ENCODE data around the gene PRSS8.
A peak's percentile ranks its signal among the peaks of the same experiment; 100 is the strongest.

Gene PRSS8

DNA sequence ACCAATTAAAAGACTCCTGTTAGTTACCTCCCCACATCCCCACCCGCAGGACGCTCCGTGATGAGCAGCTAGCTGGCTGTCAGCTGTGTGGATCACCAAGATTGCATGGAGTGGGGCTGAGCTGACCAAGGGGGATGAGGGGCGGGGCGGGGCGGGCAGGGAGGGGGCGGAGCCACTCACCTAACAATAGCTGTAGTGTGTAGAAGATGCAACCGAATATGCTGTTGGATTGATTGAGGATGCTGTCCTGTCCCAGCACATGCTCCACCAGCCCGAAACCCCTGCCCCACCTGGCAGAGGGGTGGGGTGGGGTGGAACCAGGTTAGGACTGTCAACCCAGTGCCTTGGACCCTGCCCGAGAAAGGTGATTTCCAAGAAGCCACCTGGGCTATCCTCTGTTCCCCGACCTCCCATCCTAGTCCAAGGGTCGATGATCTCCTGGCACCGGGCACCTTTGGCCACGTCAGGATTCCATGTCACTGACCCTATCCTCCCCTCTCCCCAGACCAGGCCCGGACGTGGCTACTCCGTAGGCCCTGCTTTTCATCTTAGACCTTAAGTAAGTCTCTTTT is 42.3 kb downstream of the PRSS8 start:
- peak; percentile 61 for DNase-seq (ENCODE audit: low read depth)
- peaks cover 26% of the 10 kb centered on the region for H3K4me1 ChIP-seq (ENCODE audit: control insufficient read depth, insufficient read depth, low read length)
- peak overlapping the region; percentile 88 for H3K4me3 ChIP-seq (ENCODE audit: low read length)
- no peaks in the 10 kb centered on the region for H3K27me3 ChIP-seq (replicated peaks; ENCODE audit: control insufficient read depth, insufficient read depth, low read length)
- H3K9ac ChIP-seq (ENCODE audit: low read length) = peak overlapping the region; percentile 92
- no peaks in the 10 kb centered on the region for H3K9me3 ChIP-seq (ENCODE audit: control insufficient read depth, low read length)
- peaks cover 14% of the 10 kb centered on the region for H3K36me3 ChIP-seq (ENCODE audit: control insufficient read depth, insufficient read depth, low read length, severe bottlenecking)

DNA sequence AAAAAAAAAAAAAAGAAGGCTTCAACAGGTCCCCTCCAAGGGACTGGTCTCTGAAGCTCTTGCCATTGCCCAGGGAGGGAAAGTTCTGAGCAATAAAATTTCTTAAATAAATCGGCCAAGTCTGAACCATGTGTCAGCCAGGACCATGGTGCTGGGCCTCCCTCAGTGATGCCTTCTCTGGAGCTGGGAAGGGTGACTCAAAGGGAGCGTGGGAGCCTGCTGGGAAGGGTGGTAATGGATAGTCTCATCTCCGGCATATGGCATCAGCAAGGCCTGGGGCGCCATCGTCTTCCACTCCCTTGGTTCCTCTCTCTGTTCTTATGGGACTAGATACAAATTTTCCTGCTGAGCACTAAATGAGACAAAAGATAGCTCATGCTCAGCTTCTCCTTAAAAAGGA is 43.2 kb downstream of the PRSS8 start:
- Histone ChIP-seq H3K36me3 (ENCODE audit: control insufficient read depth, insufficient read depth, low read length, severe bottlenecking) (peaks cover 14% of the 10 kb centered on the region), H3K9me3 (ENCODE audit: control insufficient read depth, low read length) (no peaks in the 10 kb centered on the region), H3K4me1 (ENCODE audit: control insufficient read depth, insufficient read depth, low read length) (peaks cover 26% of the 10 kb centered on the region), H3K9ac (ENCODE audit: low read length) (peak overlapping the region; percentile 23), H3K27me3 (replicated peaks; ENCODE audit: control insufficient read depth, insufficient read depth, low read length) (no peaks in the 10 kb centered on the region), H3K4me3 (ENCODE audit: low read length) (no peak overlapping the region)
- DNase-seq (ENCODE audit: low read depth) = no peak

DNA sequence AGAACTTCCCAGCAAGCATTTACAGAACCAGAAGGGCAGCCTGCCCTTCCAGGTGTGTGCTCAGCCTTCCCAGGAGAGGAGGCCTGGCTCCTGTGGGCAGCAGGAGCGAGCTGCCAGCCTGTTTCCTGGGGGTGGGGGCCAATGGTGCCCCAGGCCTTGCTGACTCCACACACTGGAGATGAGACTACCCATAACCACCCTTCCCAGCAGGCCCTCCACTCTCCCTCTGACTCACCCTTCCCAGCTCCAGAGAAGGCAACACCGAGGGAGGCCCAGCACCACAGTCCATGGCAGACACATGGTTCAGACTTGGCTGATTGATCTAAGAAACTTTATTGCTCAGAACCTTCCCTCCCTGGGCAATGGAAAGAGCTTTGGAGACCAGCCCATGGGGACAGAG is 45.0 kb downstream of the PRSS8 start:
- Histone ChIP-seq H3K36me3 (ENCODE audit: control insufficient read depth, insufficient read depth, low read length, severe bottlenecking) (peaks cover 14% of the 10 kb centered on the region), H3K4me1 (ENCODE audit: control insufficient read depth, insufficient read depth, low read length) (peaks cover 23% of the 10 kb centered on the region), H3K9ac (ENCODE audit: low read length) (peak overlapping the region; percentile 22), H3K9me3 (ENCODE audit: control insufficient read depth, low read length) (no peaks in the 10 kb centered on the region), H3K4me3 (ENCODE audit: low read length) (no peak overlapping the region), H3K27me3 (replicated peaks; ENCODE audit: control insufficient read depth, insufficient read depth, low read length) (no peaks in the 10 kb centered on the region)
- DNase-seq (ENCODE audit: low read depth) = peak; percentile 14

DNA sequence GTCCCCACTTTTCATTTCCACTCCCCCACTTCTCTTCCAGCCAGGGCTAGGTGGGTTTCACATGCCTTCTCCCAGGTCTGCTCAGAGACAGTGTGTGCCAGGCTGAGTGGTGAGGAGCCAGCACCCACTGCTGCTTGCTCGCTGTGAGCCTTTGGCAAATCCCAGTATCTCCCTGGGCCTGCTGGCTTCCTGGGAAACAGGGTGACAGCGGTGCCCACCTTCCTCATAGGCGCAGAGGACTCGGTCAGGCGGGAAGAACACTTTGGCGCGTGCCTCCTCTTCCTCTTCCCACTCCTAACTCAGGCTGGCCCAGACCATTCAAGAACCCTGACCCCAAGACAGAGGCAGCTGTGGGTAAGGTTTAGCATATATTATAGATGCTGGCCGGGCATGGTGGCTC is 46.3 kb downstream of the PRSS8 start:
- H3K9me3 ChIP-seq (ENCODE audit: control insufficient read depth, low read length) = no peaks in the 10 kb centered on the region
- no peaks in the 10 kb centered on the region for H3K27me3 ChIP-seq (replicated peaks; ENCODE audit: control insufficient read depth, insufficient read depth, low read length)
- H3K9ac ChIP-seq (ENCODE audit: low read length) = no peak overlapping the region
- peaks cover 18% of the 10 kb centered on the region for H3K36me3 ChIP-seq (ENCODE audit: control insufficient read depth, insufficient read depth, low read length, severe bottlenecking)
- no peak overlapping the region for H3K4me3 ChIP-seq (ENCODE audit: low read length)
- H3K4me1 ChIP-seq (ENCODE audit: control insufficient read depth, insufficient read depth, low read length) = peaks cover 18% of the 10 kb centered on the region
- DNase-seq (ENCODE audit: low read depth) = no peak

DNA sequence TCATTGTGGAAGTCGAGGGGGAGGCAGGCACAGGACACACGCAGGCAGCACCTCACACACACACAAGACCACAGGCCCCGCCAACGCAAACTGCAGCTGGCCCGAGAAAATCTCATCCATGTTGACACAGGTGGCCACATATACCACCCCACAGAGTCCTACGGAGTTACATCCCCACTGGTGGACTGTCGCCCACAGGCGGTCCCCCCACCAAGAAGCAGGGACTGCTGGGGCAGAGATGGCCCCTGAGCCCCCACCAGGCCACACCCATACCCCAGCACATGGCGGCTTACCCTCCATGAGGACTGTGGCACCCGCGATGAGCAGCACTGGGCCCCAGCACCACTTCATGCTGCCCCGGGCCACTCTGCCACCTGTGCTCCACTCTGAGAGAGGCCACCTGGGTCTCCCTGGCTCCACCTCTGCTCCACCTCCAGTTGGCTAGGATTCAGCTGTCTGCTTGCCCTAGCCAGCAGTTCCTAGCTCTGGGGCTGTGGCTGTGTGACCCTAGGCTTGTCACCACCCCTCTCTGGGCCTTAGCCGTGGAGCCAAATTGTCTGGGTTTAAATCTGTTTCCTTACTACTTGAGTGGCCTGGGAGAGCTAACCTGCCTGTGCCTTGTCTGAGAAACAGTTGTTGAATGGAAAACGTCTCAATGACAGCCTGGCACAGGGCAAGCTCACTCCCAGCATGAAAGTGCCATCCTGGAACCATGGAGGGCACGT is 46.9 kb downstream of the PRSS8 start, which contains the start of gene PRSS53:
TSS of gene PRSS53 (minus strand) at position 485 of the 725 bp plus-strand sequence. CDS start at position 351, 134 bp downstream.
- DNase-seq (ENCODE audit: low read depth) = no peak
- Histone ChIP-seq H3K4me3 (ENCODE audit: low read length) (no peak within 1 kb of the TSS), H3K9ac (ENCODE audit: low read length) (no peak within 1 kb of the TSS), H3K27me3 (replicated peaks; ENCODE audit: control insufficient read depth, insufficient read depth, low read length) (no peaks in the 10 kb centered on the region), H3K4me1 (ENCODE audit: control insufficient read depth, insufficient read depth, low read length) (peaks cover 14% of the 10 kb centered on the region), H3K36me3 (ENCODE audit: control insufficient read depth, insufficient read depth, low read length, severe bottlenecking) (peaks cover 23% of the 10 kb centered on the region), H3K9me3 (ENCODE audit: control insufficient read depth, low read length) (no peaks in the 10 kb centered on the region)

DNA sequence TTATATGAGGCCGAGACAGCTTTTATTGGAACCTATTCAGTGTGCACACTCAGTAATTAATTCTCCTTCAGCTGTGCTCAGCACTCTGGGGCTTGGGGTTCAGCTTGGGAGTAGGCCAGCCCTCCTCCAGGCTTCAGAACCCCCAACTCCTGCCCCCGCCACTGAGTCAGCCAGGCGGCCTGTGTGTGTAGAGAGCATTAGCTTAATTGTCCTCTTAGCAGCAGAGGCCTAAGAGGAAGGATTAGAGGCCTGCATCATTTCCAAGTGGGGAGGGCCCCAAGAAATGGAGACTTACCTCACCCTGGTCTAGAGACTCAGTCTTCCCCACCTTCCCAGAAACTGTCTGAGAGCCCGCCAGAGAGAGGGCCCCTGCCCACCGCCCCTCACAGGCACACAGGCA is 47.6 kb downstream of the PRSS8 start:
- Histone ChIP-seq H3K9me3 (ENCODE audit: control insufficient read depth, low read length) (no peaks in the 10 kb centered on the region), H3K4me3 (ENCODE audit: low read length) (no peak overlapping the region), H3K4me1 (ENCODE audit: control insufficient read depth, insufficient read depth, low read length) (peaks cover 16% of the 10 kb centered on the region), H3K9ac (ENCODE audit: low read length) (no peak overlapping the region), H3K27me3 (replicated peaks; ENCODE audit: control insufficient read depth, insufficient read depth, low read length) (no peaks in the 10 kb centered on the region), H3K36me3 (ENCODE audit: control insufficient read depth, insufficient read depth, low read length, severe bottlenecking) (peaks cover 23% of the 10 kb centered on the region)
- DNase-seq (ENCODE audit: low read depth) = no peak

DNA sequence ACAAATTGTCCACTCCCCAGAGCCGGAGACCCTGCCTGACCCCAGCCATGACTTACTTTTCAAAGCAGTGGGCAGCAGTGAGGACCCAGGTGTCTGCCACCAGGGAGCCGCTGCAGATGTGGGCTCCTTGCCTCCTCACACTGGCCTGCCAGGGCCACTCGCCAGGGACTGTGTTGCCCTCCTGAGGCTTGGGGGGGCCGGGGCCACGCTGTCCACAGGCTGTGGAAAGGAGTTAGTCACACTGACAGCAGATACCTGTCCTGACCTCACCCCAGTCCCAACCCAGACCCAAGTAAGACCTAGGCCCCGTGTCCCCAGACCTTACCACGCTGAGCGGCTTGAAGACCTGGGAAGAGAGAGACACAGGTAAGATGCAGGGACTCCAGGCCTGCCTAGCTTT is 48.0 kb downstream of the PRSS8 start:
- no peak overlapping the region for H3K4me3 ChIP-seq (ENCODE audit: low read length)
- H3K9ac ChIP-seq (ENCODE audit: low read length) = no peak overlapping the region
- peaks cover 23% of the 10 kb centered on the region for H3K36me3 ChIP-seq (ENCODE audit: control insufficient read depth, insufficient read depth, low read length, severe bottlenecking)
- H3K4me1 ChIP-seq (ENCODE audit: control insufficient read depth, insufficient read depth, low read length) = peaks cover 16% of the 10 kb centered on the region
- no peaks in the 10 kb centered on the region for H3K27me3 ChIP-seq (replicated peaks; ENCODE audit: control insufficient read depth, insufficient read depth, low read length)
- no peaks in the 10 kb centered on the region for H3K9me3 ChIP-seq (ENCODE audit: control insufficient read depth, low read length)
- DNase-seq (ENCODE audit: low read depth) = no peak

DNA sequence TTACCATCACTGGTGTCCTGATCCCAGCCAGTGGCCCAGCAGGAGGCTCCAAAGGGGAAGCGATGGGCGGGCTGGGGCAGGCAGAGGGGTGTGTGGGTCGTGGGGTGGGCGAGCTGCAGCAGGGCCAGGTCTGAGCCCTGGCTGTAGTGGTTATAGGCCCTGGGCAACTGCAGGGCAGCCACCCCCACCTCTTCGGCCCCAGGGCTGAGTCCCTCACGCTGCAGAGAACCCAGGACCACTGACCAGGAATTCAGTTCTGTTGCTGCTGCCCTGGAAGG is 49.0 kb downstream of the PRSS8 start:
- DNase-seq (ENCODE audit: low read depth) = no peak
- Histone ChIP-seq H3K9ac (ENCODE audit: low read length) (no peak overlapping the region), H3K4me1 (ENCODE audit: control insufficient read depth, insufficient read depth, low read length) (peaks cover 17% of the 10 kb centered on the region), H3K4me3 (ENCODE audit: low read length) (no peak overlapping the region), H3K36me3 (ENCODE audit: control insufficient read depth, insufficient read depth, low read length, severe bottlenecking) (peaks cover 23% of the 10 kb centered on the region), H3K9me3 (ENCODE audit: control insufficient read depth, low read length) (no peaks in the 10 kb centered on the region), H3K27me3 (replicated peaks; ENCODE audit: control insufficient read depth, insufficient read depth, low read length) (no peaks in the 10 kb centered on the region)

DNA sequence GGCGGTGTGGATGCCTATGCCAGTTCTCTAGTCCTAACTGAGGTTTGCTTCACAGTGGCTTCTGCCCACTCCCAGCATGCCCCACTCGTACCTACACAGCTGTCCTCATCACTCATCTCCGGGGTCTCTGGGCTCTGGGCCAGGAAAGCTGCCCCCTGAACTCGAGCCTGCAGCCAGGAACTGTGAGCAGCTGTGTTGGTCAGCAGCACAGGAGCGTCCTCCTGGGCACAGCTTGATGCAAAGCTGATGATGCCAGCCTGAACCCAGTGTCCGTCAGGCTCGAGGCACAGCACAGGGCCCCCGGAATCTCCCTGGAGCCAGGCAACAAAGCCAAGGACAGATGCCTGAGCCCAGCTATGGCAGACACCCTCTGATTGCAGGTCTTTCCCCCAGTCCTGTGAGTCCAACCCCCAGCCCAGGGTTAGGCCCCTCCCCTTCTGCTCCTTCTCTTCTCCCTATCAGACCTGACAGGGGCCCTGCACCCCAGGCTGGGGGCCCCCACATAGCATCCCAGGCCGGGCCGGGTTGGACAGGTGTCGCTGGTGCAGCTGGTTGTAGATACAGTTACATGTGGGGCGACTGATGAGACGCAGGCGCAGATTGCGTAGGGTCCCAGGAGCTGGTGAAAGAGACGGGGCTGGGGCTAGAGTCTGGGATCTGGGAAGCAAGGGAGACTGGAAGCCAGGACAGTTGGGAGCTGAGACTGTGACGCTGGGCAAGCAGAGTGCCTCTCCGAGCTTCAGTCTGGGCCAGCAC is 49.5 kb downstream of the PRSS8 start:
- Histone ChIP-seq H3K27me3 (replicated peaks; ENCODE audit: control insufficient read depth, insufficient read depth, low read length) (no peaks in the 10 kb centered on the region), H3K4me1 (ENCODE audit: control insufficient read depth, insufficient read depth, low read length) (peaks cover 17% of the 10 kb centered on the region), H3K9me3 (ENCODE audit: control insufficient read depth, low read length) (no peaks in the 10 kb centered on the region), H3K36me3 (ENCODE audit: control insufficient read depth, insufficient read depth, low read length, severe bottlenecking) (peaks cover 21% of the 10 kb centered on the region), H3K9ac (ENCODE audit: low read length) (no peak overlapping the region), H3K4me3 (ENCODE audit: low read length) (no peak overlapping the region)
- no peak for DNase-seq (ENCODE audit: low read depth)

DNA sequence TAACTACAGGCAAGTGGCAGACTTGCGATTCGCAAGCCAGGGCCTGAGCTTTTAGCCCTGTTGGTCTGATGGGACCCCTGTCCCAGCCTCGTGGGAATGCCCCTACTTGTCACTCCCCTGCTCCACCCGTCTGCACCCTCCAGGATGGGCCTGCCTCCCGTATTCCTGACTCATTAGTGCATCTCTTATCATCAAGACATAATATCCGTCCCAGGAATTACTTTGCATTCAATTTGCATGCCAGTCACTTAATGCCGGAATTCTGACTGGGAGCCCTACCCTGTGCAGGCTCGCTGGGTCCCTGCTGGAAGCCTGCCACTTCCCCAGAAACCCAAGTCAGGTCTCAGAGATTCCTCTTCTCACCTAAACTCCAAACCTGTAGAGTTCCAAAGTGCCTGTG is 50.1 kb downstream of the PRSS8 start:
- DNase-seq (ENCODE audit: low read depth) = no peak
- H3K4me1 ChIP-seq (ENCODE audit: control insufficient read depth, insufficient read depth, low read length) = peaks cover 13% of the 10 kb centered on the region
- no peaks in the 10 kb centered on the region for H3K27me3 ChIP-seq (replicated peaks; ENCODE audit: control insufficient read depth, insufficient read depth, low read length)
- no peaks in the 10 kb centered on the region for H3K9me3 ChIP-seq (ENCODE audit: control insufficient read depth, low read length)
- no peak overlapping the region for H3K4me3 ChIP-seq (ENCODE audit: low read length)
- H3K9ac ChIP-seq (ENCODE audit: low read length) = no peak overlapping the region
- H3K36me3 ChIP-seq (ENCODE audit: control insufficient read depth, insufficient read depth, low read length, severe bottlenecking) = peaks cover 22% of the 10 kb centered on the region

DNA sequence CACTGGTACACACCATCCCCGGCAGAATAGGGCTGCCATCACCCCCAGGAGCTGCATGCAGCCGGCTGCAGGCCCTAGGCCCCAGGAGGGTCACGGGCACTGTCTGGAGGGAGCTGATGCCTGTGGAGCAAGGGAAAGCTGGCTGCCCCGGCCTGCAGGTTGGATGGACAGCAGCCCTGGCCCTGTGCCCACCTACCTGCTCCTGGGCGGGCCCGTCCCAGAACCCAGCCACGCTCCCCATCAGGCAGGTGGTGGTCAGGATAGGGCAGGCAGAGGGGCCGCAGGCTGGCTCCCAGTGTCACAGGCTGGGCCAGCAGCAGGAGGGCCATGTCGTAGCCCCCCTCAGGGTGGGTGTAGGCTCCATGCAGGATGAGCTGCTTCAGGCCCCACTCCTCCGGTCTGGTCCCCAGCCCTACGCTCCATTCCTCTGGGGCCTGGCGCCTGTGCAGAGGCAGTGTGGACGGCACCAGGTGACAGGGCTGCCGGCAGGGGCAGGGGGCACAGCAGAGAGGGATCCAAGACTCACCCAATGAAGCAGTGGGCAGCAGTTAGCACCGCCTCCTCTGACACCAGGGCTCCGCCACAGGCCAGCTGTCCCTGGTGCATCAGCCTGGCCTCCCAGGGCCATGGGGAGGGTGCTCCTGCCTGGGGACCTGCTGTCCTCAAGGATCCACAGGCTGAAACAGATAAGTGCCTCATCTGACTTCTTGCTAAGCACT is 50.8 kb downstream of the PRSS8 start:
- DNase-seq (ENCODE audit: low read depth) = no peak
- H3K36me3 ChIP-seq (ENCODE audit: control insufficient read depth, insufficient read depth, low read length, severe bottlenecking) = peaks cover 25% of the 10 kb centered on the region
- no peaks in the 10 kb centered on the region for H3K9me3 ChIP-seq (ENCODE audit: control insufficient read depth, low read length)
- H3K27me3 ChIP-seq (replicated peaks; ENCODE audit: control insufficient read depth, insufficient read depth, low read length) = no peaks in the 10 kb centered on the region
- no peak overlapping the region for H3K4me3 ChIP-seq (ENCODE audit: low read length)
- H3K9ac ChIP-seq (ENCODE audit: low read length) = no peak overlapping the region
- H3K4me1 ChIP-seq (ENCODE audit: control insufficient read depth, insufficient read depth, low read length) = peaks cover 11% of the 10 kb centered on the region

Data from adipocyte (in vitro differentiated cells).